Right lobe of liver (tissue), 6 donors: ENCODE results near the gene KAZN. TPM values are rescaled to one million over a fixed set of nuclear protein-coding genes. Genes with fewer than 3 reads are reported as not detected.

Experiments used
- ATAC-seq, 4 donors: fragments of 200-7000 bp; cut with Tn5 transposase; one replicate each; pipeline ENCODE4 v1.9.1; 2020; ENCODE audit warnings: mild to moderate bottlenecking in 4 of 4, moderate library complexity in 4 of 4
- DNase-seq, 3 donors: peaks; one replicate each; pipeline ENCODE4 v3.0.0-alpha.2; 2020
- H3K27ac ChIP-seq, 3 donors: fragments of 200-600 bp; one replicate each; pipeline ENCODE4 v1.8.0; 2022
- H3K27me3 ChIP-seq, 2 donors: fragments of 200-600 bp; one replicate each; pipeline ENCODE4 v1.8.0; 2022
- H3K36me3 ChIP-seq, 4 donors: fragments of 200-600 bp; sonication (generic) in 1 of 4; one replicate each; pipeline versions ENCODE4 v1.5.1 to v1.8.0; 2017 to 2022; ENCODE audit warnings: control low read depth in 1 of 4
- H3K4me1 ChIP-seq, 4 donors: fragments of 200-600 bp; sonication (generic) in 1 of 4; one replicate each; pipeline versions ENCODE4 v1.5.1 to v1.8.0; 2017 to 2022; ENCODE audit warnings: control low read depth in 1 of 4
- H3K4me3 ChIP-seq, 3 donors: fragments of 200-600 bp; one replicate each; pipeline ENCODE4 v1.8.0; 2022
- H3K9me3 ChIP-seq, 4 donors: fragments of 200-600 bp; sonication (generic) in 1 of 4; one replicate each; pipeline versions ENCODE4 v1.5.1 to v1.8.0; 2017 to 2022; ENCODE audit warnings: control low read depth in 1 of 4
- POLR2A ChIP-seq: fragments of 450-650 bp; IDR thresholded peaks from one replicate; pipeline ENCODE4 v1.6.1; 2017; ENCODE audit warnings: antibody characterized with exemption, mild to moderate bottlenecking
- WGBS: methylation state at CpG from one replicate; pipeline ENCODE4 v1.1.6; 2018; ENCODE audit warnings: low coverage, low lambda C conversion rate; ENCODE audit not compliant: insufficient coverage; ENCODE audit errors: missing lambda C conversion rate; 5-methylcytosine and 5-hydroxymethylcytosine counted together
- intact Hi-C, 2 donors: fragments of 100-400 bp; cut with DNase I; formaldehyde crosslinking; loops; one replicate each; pipeline versions ENCODE4 v1.11.2 to v1.14.1; 2022
- total RNA-seq, 6 experiments: library from RNA; depleted of rRNA in 2 of 6; stranded (reverse); fragments of >200 nt in 2 of 6; fragmentation: NEBNext Ultra II Directional in 3 of 6; extraction: Animal tissue kit (Norgen Biotek cat#: 25700) in 3 of 6; gene quantifications; one replicate each; pipeline versions ENCODE4 v1.1.0 to v1.2.4, GENCODE V29; 2016 to 2023
- TF ChIP-seq, protein P1 (sequence below), 4 donors: fragments of 200-600 bp in 3 of 4; fragments of 450-650 bp in 1 of 4; IDR thresholded peaks; one replicate each; pipeline versions ENCODE4 v1.5.1 to v1.8.0; 2016 to 2022; ENCODE audit warnings: antibody characterized with exemption in 4 of 4, mild to moderate bottlenecking in 2 of 4
- donor health status: DM: no; HTN: yes; CAD: no.
- donor health status: DM: no; HTN: no; CAD: no.
- donor health status: DM: no; HTN: no; CAD: no.
- donor health status: DM: no; HTN: yes; CAD: no.
- donor health status: DM: no; HTN: yes; CAD: no.

Gene KAZN
- total RNA-seq, 6 experiments from 2014 or later, result 1.5 to 7.2 (median 2.7) TPM

DNA sequence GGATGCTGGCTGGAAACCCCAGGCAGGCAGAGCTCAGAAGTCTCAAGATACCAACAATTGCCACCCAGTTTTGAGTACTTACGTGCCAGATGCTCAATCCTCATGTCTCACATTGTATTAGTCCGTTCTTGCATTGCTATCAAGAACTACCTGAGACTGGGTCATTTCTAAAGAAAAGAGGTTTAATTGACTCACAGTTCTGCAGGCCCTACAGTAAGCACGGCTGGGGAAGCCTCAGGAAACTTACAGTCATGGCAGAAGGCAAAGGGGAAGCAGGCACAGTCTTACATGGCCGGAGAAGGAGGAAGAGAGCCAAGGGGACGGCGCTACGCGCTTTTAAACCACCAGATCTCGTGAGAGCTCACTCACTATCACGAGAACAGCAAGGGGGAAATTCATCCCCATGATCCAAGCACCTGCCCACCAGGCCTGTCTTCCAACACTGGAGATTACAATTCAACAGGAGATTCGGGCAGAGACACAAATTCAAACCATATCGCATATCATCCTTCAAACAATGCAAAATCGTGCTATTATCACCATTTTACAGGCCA lies 58.0 kb downstream of the KAZN start:
- no peaks in the 10 kb centered on the region for H3K4me1 ChIP-seq
- H3K27me3 ChIP-seq, result no peaks in the 10 kb centered on the region
- TF ChIP-seq POLR2A, result no peak
- TF ChIP-seq, protein P1, sequence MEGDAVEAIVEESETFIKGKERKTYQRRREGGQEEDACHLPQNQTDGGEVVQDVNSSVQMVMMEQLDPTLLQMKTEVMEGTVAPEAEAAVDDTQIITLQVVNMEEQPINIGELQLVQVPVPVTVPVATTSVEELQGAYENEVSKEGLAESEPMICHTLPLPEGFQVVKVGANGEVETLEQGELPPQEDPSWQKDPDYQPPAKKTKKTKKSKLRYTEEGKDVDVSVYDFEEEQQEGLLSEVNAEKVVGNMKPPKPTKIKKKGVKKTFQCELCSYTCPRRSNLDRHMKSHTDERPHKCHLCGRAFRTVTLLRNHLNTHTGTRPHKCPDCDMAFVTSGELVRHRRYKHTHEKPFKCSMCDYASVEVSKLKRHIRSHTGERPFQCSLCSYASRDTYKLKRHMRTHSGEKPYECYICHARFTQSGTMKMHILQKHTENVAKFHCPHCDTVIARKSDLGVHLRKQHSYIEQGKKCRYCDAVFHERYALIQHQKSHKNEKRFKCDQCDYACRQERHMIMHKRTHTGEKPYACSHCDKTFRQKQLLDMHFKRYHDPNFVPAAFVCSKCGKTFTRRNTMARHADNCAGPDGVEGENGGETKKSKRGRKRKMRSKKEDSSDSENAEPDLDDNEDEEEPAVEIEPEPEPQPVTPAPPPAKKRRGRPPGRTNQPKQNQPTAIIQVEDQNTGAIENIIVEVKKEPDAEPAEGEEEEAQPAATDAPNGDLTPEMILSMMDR (IDR thresholded peaks at IDR 0.05), result no peak
- no peak for ATAC-seq
- intact Hi-C loops, result no loop called here
- H3K4me3 ChIP-seq, result no peak overlapping the region
- H3K36me3 ChIP-seq, result no peaks in the 10 kb centered on the region
- DNase-seq, result no peak
- no peaks in the 10 kb centered on the region for H3K9me3 ChIP-seq
- 70% methylated on average over 12 of the region's 13 CpGs for WGBS
- no peak overlapping the region for H3K27ac ChIP-seq

DNA sequence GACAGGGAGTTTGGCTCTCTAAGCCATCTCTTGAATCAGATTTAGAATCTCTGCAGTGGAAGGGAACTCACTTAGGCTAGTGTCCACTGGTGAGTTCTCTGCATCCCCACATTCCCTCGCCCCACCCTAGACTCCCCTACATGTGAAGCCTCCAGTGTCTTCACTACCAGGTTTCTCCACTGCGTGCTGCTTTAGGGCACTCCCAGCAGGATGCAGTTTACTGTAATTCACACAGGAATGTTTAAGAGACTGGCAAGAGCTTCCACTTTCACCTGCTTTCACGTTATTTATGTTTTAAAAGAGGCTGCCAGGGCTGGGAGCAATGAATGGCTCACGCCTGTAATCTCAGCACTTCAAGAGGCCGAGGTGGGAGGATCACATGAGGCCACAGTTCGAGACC lies 60.2 kb downstream of the KAZN start:
- Histone ChIP-seq H3K4me3 (no peak overlapping the region), H3K36me3 (no peaks in the 10 kb centered on the region), H3K4me1 (no peaks in the 10 kb centered on the region), H3K27me3 (no peaks in the 10 kb centered on the region), H3K27ac (no peak overlapping the region), H3K9me3 (no peaks in the 10 kb centered on the region)
- ATAC-seq, result no peak
- 58% methylated on average over 6 of the region's 6 CpGs for WGBS
- TF ChIP-seq, protein P1 (IDR thresholded peaks at IDR 0.05), result no peak
- TF ChIP-seq POLR2A, result no peak
- intact Hi-C loops, result no loop called here
- DNase-seq, result no peak

DNA sequence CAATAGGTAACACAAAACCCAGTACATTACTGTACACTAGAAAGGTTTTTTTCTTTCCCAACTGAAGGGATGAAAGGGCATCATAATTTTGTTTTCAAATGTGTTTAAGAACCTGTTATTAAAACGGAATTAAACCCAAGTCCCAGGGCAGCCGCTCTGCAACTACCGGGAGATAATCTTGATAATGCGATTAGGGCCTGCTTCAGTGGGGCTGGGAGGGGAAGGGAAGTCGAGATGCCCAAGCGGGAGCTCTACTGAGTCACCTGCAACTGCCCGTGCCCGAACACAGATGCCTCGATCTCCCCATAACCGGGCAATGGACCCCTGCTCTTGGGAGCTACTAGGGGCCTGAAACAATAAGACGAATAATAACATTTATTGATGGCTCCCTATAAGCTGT lies 61.4 kb downstream of the KAZN start:
- Histone ChIP-seq H3K36me3 (no peaks in the 10 kb centered on the region), H3K9me3 (no peaks in the 10 kb centered on the region), H3K4me3 (no peak overlapping the region), H3K27me3 (no peaks in the 10 kb centered on the region), H3K4me1 (no peaks in the 10 kb centered on the region), H3K27ac (no peak overlapping the region)
- DNase-seq (no peak), ATAC-seq (no peak)
- TF ChIP-seq POLR2A, result no peak
- TF ChIP-seq, protein P1 (IDR thresholded peaks at IDR 0.05), result no peak
- intact Hi-C loops, result no loop called here
- WGBS, result 47% methylated on average over 5 of the region's 11 CpGs

DNA sequence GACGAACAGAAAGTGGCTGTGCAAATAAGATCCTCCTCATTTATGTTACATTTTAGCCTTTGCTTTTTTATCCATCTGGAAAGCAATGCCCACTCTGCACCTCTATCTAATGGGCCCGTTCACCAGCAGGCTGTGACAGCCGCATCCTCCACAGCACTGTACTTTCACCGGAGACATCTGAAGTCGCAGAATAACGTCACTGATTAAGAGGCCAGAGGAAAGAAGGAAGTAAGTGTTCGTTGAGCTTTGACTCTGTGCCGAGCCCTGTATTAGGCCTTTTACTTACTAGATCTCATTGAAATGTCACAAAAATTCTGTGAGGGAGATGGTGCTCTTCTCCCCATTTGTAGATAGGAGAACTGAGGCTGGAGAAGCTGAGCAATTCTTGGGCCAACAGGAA lies 62.3 kb downstream of the KAZN start:
- Histone ChIP-seq H3K36me3 (no peaks in the 10 kb centered on the region), H3K4me1 (no peaks in the 10 kb centered on the region), H3K9me3 (no peaks in the 10 kb centered on the region), H3K27me3 (no peaks in the 10 kb centered on the region), H3K4me3 (no peak overlapping the region), H3K27ac (no peak overlapping the region)
- ATAC-seq (no peak), DNase-seq (no peak)
- intact Hi-C loops, result no loop called here
- TF ChIP-seq, protein P1 (IDR thresholded peaks at IDR 0.05), result no peak
- TF ChIP-seq POLR2A, result no peak
- 44% methylated on average over 8 of the region's 8 CpGs for WGBS

DNA sequence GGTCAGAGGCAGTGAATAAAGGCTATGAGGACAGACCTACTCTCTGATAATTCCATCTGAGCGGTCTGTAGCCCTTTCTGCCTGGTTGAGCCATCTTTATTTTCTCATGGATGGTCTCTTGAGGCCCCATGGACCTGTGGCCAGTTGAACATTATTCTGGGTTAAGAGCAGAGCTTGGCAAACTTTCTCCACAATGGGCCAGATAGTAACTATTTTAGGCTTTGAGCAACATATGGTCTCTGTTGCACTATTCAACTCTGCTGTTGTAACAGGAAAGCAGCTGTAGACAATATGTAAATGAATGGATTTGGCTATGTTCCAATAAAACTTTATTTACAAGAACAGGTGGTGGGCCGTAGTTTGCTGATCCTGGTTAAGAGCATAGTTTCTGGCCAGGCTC lies 62.7 kb downstream of the KAZN start:
- Histone ChIP-seq H3K9me3 (no peaks in the 10 kb centered on the region), H3K27ac (no peak overlapping the region), H3K36me3 (no peaks in the 10 kb centered on the region), H3K27me3 (no peaks in the 10 kb centered on the region), H3K4me1 (no peaks in the 10 kb centered on the region), H3K4me3 (no peak overlapping the region)
- intact Hi-C loops, result no loop called here
- 29% methylated on average over 2 of the region's 2 CpGs for WGBS
- no peak for ATAC-seq
- no peak for DNase-seq
- no peak for TF ChIP-seq POLR2A
- TF ChIP-seq, protein P1 (IDR thresholded peaks at IDR 0.05), result no peak
